Fibroblast of peridontal ligament (primary cell): ENCODE data around the gene FATE1.
A peak's percentile ranks its signal among the peaks of the same experiment; 100 is the strongest.

Source experiments
- DNase-seq: peaks from one replicate; pipeline ENCODE4 v3.0.0-alpha.2; 2010; ENCODE audit errors: extremely low read depth

Gene FATE1

DNA sequence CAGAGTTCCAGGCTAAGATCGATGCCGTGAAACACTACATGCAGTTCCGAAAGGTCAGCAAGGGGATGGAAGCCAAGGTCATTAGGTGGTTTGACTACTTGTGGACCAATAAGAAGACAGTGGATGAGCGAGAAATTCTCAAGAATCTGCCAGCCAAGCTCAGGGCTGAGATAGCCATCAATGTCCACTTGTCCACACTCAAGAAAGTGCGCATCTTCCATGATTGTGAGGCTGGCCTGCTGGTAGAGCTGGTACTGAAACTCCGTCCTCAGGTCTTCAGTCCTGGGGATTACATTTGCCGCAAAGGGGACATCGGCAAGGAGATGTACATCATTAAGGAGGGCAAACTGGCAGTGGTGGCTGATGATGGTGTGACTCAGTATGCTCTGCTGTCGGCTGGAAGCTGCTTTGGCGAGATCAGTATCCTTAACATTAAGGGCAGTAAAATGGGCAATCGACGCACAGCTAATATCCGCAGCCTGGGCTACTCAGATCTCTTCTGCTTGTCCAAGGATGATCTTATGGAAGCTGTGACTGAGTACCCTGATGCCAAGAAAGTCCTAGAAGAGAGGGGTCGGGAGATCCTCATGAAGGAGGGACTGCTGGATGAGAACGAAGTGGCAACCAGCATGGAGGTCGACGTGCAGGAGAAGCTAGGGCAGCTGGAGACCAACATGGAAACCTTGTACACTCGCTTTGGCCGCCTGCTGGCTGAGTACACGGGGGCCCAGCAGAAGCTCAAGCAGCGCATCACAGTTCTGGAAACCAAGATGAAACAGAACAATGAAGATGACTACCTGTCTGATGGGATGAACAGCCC is 28.0 kb downstream of the FATE1 start:
- DNase-seq = no peak

- DNase-seq = no peak
Measured at GRCh38 chrX:151745651-151746050, 29.8 kb downstream of the FATE1 start.

GRCh38 chrX:151746502-151746901 is 30.7 kb downstream of the FATE1 start:
- DNase-seq = no peak

DNA sequence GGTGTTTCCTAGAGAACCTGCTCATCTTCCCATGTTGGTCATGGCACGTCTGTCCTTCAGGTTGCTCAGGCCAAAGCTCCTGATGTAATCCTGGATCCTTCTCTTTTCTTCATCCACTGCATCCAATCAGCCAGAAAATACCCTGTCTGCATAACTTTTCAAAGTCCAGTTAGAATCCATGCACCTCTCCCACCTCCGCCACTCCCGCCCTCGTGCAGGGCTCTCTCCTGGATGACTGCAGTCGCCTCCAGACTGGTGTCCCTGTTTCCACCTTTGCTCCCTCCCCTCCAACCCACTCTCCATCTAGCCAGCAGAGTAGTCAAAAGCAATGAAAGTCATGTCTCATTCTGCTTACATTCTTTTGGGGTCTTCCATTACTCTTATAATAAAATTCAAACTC is 34.7 kb downstream of the FATE1 start:
- DNase-seq = no peak

DNA sequence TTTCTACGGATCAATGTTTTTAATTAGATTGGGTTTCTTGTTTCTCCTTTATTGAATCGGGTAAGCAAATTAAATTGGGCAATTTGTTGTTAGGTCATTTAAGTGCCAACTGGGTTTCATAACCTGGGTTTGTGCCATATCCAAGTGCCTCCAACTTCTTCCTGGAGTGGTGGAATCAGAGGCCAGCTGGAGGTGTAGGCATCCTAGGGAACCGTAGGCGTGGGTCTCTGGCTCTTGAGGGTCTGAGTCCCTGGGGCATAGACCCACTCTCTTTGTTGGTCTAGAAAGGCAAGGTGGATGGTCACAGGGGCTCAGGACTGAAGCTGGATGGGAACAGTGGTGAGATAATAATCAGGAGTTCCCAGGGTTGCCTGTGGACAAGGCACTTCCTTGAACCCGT is 37.0 kb downstream of the FATE1 start:
- DNase-seq = no peak

DNA sequence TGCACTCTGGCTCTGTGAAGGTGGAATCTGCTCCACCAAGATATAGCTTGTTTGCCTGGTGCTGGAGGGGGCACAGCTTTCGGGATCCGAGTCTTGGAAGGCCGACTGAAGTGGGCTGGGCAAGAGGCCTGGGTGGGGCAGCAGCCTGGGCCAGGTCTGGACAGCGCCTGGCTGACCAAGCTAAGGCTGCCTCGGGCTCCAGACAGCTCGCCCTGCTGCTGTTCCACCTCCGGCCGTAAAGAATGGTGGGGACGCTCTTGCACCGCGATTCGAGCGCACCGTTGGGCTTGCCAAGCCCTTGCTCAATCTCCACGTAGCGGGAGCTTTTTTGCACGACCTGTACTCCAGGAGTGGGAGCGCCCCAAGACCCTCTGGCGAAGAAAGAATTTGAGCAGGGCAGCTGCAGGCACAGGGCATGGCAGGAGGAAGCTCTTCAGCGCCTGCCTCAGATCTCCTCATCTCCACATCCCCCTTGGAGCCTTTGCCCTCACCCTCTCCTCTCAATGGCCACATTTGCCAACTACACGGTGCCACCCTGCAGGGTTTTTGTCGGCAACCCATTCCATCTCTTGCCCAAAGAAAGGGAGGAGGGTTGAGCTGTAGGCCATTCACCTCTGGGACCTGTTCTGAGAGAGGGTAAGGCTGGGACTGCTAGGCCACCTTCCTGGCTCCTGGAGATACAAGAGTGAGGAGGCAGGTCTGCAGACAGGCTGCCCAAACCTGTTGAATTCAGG is 37.6 kb downstream of the FATE1 start:
- peak; percentile 48 for DNase-seq

- DNase-seq = peak; percentile 72
Measured at GRCh38 chrX:151754047-151754429, 38.2 kb downstream of the FATE1 start.

- no peak for DNase-seq
Measured at GRCh38 chrX:151754641-151755215, 38.9 kb downstream of the FATE1 start.

GRCh38 chrX:151759041-151759708 is 43.3 kb downstream of the FATE1 start:
- DNase-seq = no peak

- DNase-seq = no peak
Measured at GRCh38 chrX:151762802-151763201, 47.0 kb downstream of the FATE1 start.

GRCh38 chrX:151763711-151764110 is 47.9 kb downstream of the FATE1 start:
- no peak for DNase-seq

- DNase-seq = no peak
Measured at GRCh38 chrX:151765026-151765425, 49.2 kb downstream of the FATE1 start.

DNA sequence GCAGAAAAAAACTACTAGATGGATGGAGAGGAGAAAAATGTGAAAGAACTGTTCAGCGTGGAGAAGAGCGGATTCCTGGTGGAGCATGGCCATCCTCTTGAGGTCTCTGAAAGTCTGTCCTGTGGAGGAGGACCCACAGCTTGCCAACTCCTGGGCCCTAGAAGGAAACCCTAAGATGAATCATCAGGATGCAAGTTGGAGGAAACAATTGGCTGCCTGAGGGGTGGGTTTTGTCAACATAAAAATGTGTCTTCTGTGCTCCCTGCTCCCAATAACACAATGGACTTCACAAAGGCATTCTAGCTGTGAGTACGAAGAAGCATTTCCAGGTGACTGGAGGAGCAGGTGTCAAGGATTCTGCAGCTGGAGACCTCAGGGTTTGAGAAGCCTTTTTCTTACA is 55.9 kb downstream of the FATE1 start:
- no peak for DNase-seq
